Natural killer cell (primary cell): ENCODE data around the gene LCP2. TPM values are rescaled to one million over a fixed set of nuclear protein-coding genes. Genes with fewer than 3 reads are reported as not detected.

ENCODE experiments used
- ATAC-seq, 3 donors: fragments of 150-1000 bp in 2 of 3; fragments of 200-7000 bp in 1 of 3; cut with Tn5 transposase; 1 replicate in 1 of 3; 2 replicates in 2 of 3; pipeline ENCODE4 v1.10.0; 2021; ENCODE audit warnings: mild to moderate bottlenecking in 2 of 3, moderate library complexity in 2 of 3
- DNase-seq, 2 donors: peaks; one replicate each; pipeline versions ENCODE4 v3.0.0 to v3.0.0-alpha.2; 2013 to 2021; ENCODE audit warnings: mixed read lengths in 1 of 2
- H3K27ac ChIP-seq: one replicate; pipeline ENCODE4 v1.5.1; 2013; ENCODE audit warnings: mild to moderate bottlenecking, low read length
- H3K27me3 ChIP-seq: one replicate; pipeline ENCODE4 v1.6.1; 2013; ENCODE audit warnings: low read length; ENCODE audit not compliant: control insufficient read depth, insufficient read depth
- H3K36me3 ChIP-seq: one replicate; pipeline ENCODE4 v1.6.1; 2013; ENCODE audit warnings: low read length; ENCODE audit not compliant: control insufficient read depth, insufficient read depth
- H3K4me1 ChIP-seq: one replicate; pipeline ENCODE4 v1.6.1; 2013; ENCODE audit warnings: low read length; ENCODE audit not compliant: control insufficient read depth, insufficient read depth
- H3K4me3 ChIP-seq: one replicate; pipeline ENCODE4 v1.5.1; 2013; ENCODE audit warnings: low read length
- H3K9me3 ChIP-seq: one replicate; pipeline ENCODE4 v1.6.1; 2013; ENCODE audit warnings: low read length; ENCODE audit not compliant: control insufficient read depth, insufficient read depth
- H3K27ac Mint-ChIP-seq, 2 donors: one replicate each; pipeline ENCODE4 v1.8.0; 2022; ENCODE audit warnings: mild to moderate bottlenecking in 2 of 2, mixed read lengths in 2 of 2, moderate library complexity in 1 of 2
- H3K27me3 Mint-ChIP-seq, 2 donors: one replicate each; pipeline ENCODE4 v1.8.0; 2022; ENCODE audit warnings: low read depth in 2 of 2, mixed read lengths in 2 of 2
- H3K36me3 Mint-ChIP-seq: one replicate; pipeline ENCODE4 v1.8.0; 2022; ENCODE audit warnings: mixed read lengths
- H3K4me1 Mint-ChIP-seq, 2 donors: one replicate each; pipeline ENCODE4 v1.8.0; 2022; ENCODE audit warnings: mixed read lengths in 2 of 2
- H3K4me3 Mint-ChIP-seq: one replicate; pipeline ENCODE4 v1.8.0; 2022; ENCODE audit warnings: mild to moderate bottlenecking, moderate library complexity, mixed read lengths
- H3K9me3 Mint-ChIP-seq, 2 donors: one replicate each; pipeline ENCODE4 v1.8.0; 2022; ENCODE audit warnings: mixed read lengths in 2 of 2
- CTCF ChIP-seq: fragments of 200-600 bp; IDR thresholded peaks from one replicate; pipeline ENCODE4 v1.8.0; 2022; ENCODE audit warnings: antibody characterized with exemption
- WGBS: methylation state at CpG from one replicate; pipeline ENCODE4 v1.1.7; 2013; ENCODE audit warnings: missing lambda C conversion rate; ENCODE audit not compliant: insufficient coverage; 5-methylcytosine and 5-hydroxymethylcytosine counted together
- intact Hi-C: fragments of 100-400 bp; cut with micrococcal nuclease; formaldehyde crosslinking; loops from one replicate; pipeline ENCODE4 v1.14.2; 2022
- total RNA-seq, 4 donors: library from RNA; stranded (reverse); fragments of 120-200 nt in 1 of 4; gene quantifications; one replicate each; pipeline versions ENCODE4 v1.2.3 to v1.2.4, GENCODE V29; 2013 to 2022

The LCP2 gene
- total RNA-seq, 3 donors from 2014 or later (not counting 1 experiment from before 2014, with no cell fraction given), result 376 to 488 (median 450) TPM

DNA sequence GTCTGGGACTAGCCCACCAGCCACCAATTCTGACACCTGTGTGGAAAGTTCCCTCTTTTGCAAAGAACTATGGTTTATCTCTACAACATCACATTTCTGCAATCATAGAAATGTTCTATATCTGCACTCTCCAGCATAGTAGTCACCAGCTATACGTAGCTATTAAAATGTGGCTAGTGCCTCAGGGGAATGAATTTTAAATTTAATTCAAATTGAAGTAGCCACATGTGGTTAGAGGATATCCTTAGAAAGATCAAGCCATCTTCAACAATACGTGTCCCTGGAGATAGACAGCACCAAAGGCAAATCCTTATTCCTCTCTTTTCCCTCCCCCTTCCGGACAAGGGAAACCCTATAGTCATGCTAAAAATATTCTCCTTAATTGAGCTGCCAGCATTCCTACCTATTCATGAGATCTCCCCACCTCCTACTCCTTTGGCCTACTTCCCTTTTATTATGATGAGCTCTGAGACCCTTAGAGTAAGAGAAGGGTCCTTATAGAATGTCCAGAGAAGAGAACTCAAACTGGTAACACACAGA is 11.1 kb downstream of the LCP2 start:
- 75% methylated on average over 2 of the region's 3 CpGs for WGBS
- H3K4me3 ChIP-seq, result no peak overlapping the region

DNA sequence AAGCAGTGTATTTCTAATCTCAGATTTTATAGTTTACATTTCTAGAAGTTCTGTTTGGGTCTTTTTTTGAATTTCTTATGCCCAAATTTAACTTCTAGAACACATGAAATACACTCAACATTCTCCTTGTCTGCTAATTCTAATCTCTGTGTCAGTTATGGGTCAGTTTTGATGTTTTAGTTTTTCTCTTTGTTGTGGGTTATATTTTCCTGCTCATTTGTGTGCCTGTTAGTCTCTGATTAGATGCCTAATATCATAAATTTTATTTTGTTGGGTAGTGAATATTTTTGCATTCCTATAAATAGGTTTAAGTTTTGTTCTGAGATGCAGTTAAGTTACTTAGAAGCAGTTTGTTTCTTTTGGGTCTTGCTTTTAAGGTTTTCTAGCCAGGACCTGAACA is 12.4 kb downstream of the LCP2 start:
- H3K4me1 Mint-ChIP-seq, result peaks cover 98 to 100% of the 10 kb centered on the region in 2 donors
- peak overlapping the region; percentile 60 for H3K4me3 Mint-ChIP-seq
- no peaks in the 10 kb centered on the region for H3K27me3 Mint-ChIP-seq
- no peaks in the 10 kb centered on the region for H3K9me3 Mint-ChIP-seq
- no peak for TF ChIP-seq CTCF
- H3K4me1 ChIP-seq, result peaks cover 83% of the 10 kb centered on the region
- DNase-seq, result no peak
- intact Hi-C loops, result no loop called here
- no peak for ATAC-seq
- no peaks in the 10 kb centered on the region for H3K9me3 ChIP-seq
- H3K27me3 ChIP-seq, result no peaks in the 10 kb centered on the region
- H3K4me3 ChIP-seq, result no peak overlapping the region
- H3K36me3 Mint-ChIP-seq, result peaks cover 72% of the 10 kb centered on the region
- peak overlapping the region; percentile 48 for H3K27ac ChIP-seq
- peak overlapping the region; percentile 94 to 99 for H3K27ac Mint-ChIP-seq
- peaks cover 85% of the 10 kb centered on the region for H3K36me3 ChIP-seq

More for the DNA sequence above, 11.1 kb downstream of the LCP2 start:
- peak overlapping the region; percentile 37 for H3K4me3 Mint-ChIP-seq
- H3K27ac ChIP-seq, result peak overlapping the region; percentile 11
- no peak for DNase-seq
- TF ChIP-seq CTCF, result no peak
- peak overlapping the region; percentile 94 to 99 for H3K27ac Mint-ChIP-seq
- no peaks in the 10 kb centered on the region for H3K27me3 ChIP-seq
- H3K36me3 ChIP-seq, result peaks cover 94% of the 10 kb centered on the region
- no peaks in the 10 kb centered on the region for H3K27me3 Mint-ChIP-seq
- no peak for ATAC-seq
- peaks cover 100% of the 10 kb centered on the region in 2 donors for H3K4me1 Mint-ChIP-seq
- no peaks in the 10 kb centered on the region for H3K9me3 ChIP-seq
- peaks cover 81% of the 10 kb centered on the region for H3K4me1 ChIP-seq
- intact Hi-C loops, result no loop called here
- H3K9me3 Mint-ChIP-seq, result no peaks in the 10 kb centered on the region
- H3K36me3 Mint-ChIP-seq, result peaks cover 85% of the 10 kb centered on the region

DNA sequence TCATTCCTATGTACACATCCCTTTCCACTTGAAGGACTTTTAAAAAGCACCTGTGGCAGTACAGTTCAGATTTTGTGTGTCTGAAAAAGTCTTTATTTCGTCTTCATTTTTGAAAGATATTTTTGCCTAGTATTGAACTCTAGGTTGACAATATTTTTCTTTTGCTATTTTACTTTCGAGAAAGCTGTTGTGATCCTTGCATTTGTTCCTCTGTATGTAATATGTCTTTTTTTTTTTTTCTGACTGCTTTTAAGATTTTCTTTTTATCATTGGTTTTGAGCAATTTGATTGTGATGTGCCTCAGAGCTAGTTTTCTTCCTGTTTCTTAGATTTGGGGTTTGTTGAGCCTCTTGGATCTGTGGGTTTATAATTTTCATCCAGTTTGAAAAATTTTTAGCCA is 13.3 kb downstream of the LCP2 start:
- Histone ChIP-seq H3K4me1 (peaks cover 83% of the 10 kb centered on the region), H3K27ac (peak overlapping the region; percentile 57), H3K27me3 (no peaks in the 10 kb centered on the region), H3K4me3 (no peak overlapping the region), H3K36me3 (peaks cover 81% of the 10 kb centered on the region), H3K9me3 (no peaks in the 10 kb centered on the region)
- no peaks in the 10 kb centered on the region for H3K9me3 Mint-ChIP-seq
- H3K27ac Mint-ChIP-seq, result peak overlapping the region; percentile 94 to 99
- H3K4me1 Mint-ChIP-seq, result peaks cover 98 to 100% of the 10 kb centered on the region in 2 donors
- DNase-seq (no peak), ATAC-seq (no peak)
- 94% methylated on average over 2 of the region's 2 CpGs for WGBS
- peak overlapping the region; percentile 74 for H3K4me3 Mint-ChIP-seq
- H3K36me3 Mint-ChIP-seq, result peaks cover 63% of the 10 kb centered on the region
- H3K27me3 Mint-ChIP-seq, result no peaks in the 10 kb centered on the region
- intact Hi-C loops, result no loop called here
- no peak for TF ChIP-seq CTCF

DNA sequence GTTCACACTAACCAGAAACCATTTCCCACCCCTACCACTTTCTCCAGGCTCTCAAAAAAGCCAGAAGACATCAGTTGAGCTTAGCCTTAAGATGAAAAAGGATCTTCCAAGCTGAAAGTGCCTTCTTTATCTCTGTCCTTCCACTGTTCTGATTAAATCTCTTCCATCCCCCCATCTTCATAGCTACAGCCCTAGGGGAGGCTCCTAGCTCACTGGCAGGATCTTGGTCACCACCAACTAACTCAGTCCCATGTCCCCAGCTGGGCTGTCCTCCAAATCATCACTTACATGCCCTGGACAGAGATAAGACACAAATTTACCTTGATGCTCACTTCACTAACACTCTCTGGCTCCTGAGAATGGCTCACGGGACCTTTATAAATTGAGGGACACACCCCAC is 14.3 kb downstream of the LCP2 start:
- Histone ChIP-seq H3K9me3 (no peaks in the 10 kb centered on the region), H3K27me3 (no peaks in the 10 kb centered on the region), H3K27ac (peak overlapping the region; percentile 57), H3K4me1 (peaks cover 82% of the 10 kb centered on the region), H3K36me3 (peaks cover 71% of the 10 kb centered on the region), H3K4me3 (no peak overlapping the region)
- Mint-ChIP-seq H3K27me3 (no peaks in the 10 kb centered on the region), H3K9me3 (no peaks in the 10 kb centered on the region), H3K27ac (peak overlapping the region; percentile 94 to 99), H3K36me3 (peaks cover 53% of the 10 kb centered on the region), H3K4me1 (peaks cover 98 to 100% of the 10 kb centered on the region in 2 donors), H3K4me3 (peak overlapping the region; percentile 83)
- TF ChIP-seq CTCF, result no peak
- DNase-seq (no peak), ATAC-seq (no peak)
- 65% methylated on average over 1 of the region's 1 CpG for WGBS
- intact Hi-C loops, result loop anchor here (1.0 kb wide), 1 partner anchor 10 kb away; no protein-coding TSS in a partner anchor
